Nephron (organoid): ENCODE measurements around the gene ADGRF1.
"Not testable (repeated sequence)": the region's sequence is repeated elsewhere in the genome, so short reads cannot be mapped to it uniquely, and the experiment has no call there.

Experiments used
- H3K27ac Mint-ChIP-seq, 3 experiments: 2 replicates each; pipeline ENCODE4 v1.8.0; 2020; ENCODE audit warnings: mixed read lengths in 3 of 3, mild to moderate bottlenecking in 2 of 3, moderate library complexity in 1 of 3
- H3K27me3 Mint-ChIP-seq: 2 replicates; pipeline ENCODE4 v1.8.0; 2021; ENCODE audit warnings: low read depth, mild to moderate bottlenecking, moderate library complexity, mixed read lengths
- H3K36me3 Mint-ChIP-seq: 2 replicates; pipeline ENCODE4 v1.8.0; 2020; ENCODE audit warnings: low read depth, mixed read lengths
- H3K4me1 Mint-ChIP-seq: 2 replicates; pipeline ENCODE4 v1.8.0; 2020; ENCODE audit warnings: mixed read lengths
- H3K4me3 Mint-ChIP-seq, 3 experiments: 2 replicates each; pipeline ENCODE4 v1.8.0; 2020; ENCODE audit warnings: mild to moderate bottlenecking in 3 of 3, mixed read lengths in 3 of 3, moderate library complexity in 2 of 3
- H3K9me3 Mint-ChIP-seq: 2 replicates; pipeline ENCODE4 v1.8.0; 2020; ENCODE audit warnings: mixed read lengths
- CTCF ChIP-seq, 3 experiments: fragments of 200-600 bp; sonication (generic); IDR thresholded peaks; one replicate each; pipeline ENCODE4 v1.5.0; 2021; ENCODE audit warnings: antibody characterized with exemption in 3 of 3; ENCODE audit not compliant: unreplicated experiment in 3 of 3

Gene ADGRF1

GRCh38 chr6:47057830-47058540 lies 15.9 kb upstream of the ADGRF1 start:
- Mint-ChIP-seq H3K9me3 (peaks cover 7% of the 10 kb centered on the region), H3K36me3 (no peaks in the 10 kb centered on the region), H3K4me3 (no peak overlapping the region), H3K27me3 (no peaks in the 10 kb centered on the region), H3K4me1 (no peaks in the 10 kb centered on the region), H3K27ac (no peak overlapping the region)
- no peak for TF ChIP-seq CTCF (IDR thresholded peaks at IDR 0.05; ENCODE audit: unreplicated experiment in 3 of 3)

- Mint-ChIP-seq H3K9me3 (peaks cover 5% of the 10 kb centered on the region), H3K27ac (no peak overlapping the region)
Measured at GRCh38 chr6:47056832-47057231, 14.7 kb upstream of the ADGRF1 start.

GRCh38 chr6:47054302-47054701 lies 12.2 kb upstream of the ADGRF1 start:
- not testable (repeated sequence) for H3K4me1 Mint-ChIP-seq, H3K9me3 Mint-ChIP-seq, H3K27me3 Mint-ChIP-seq, H3K27ac Mint-ChIP-seq, H3K4me3 Mint-ChIP-seq, H3K36me3 Mint-ChIP-seq

More at GRCh38 chr6:47056832-47057231, 14.7 kb upstream of the ADGRF1 start:
- TF ChIP-seq CTCF (IDR thresholded peaks at IDR 0.05; ENCODE audit: unreplicated experiment in 3 of 3), result no peak
- Mint-ChIP-seq H3K36me3 (no peaks in the 10 kb centered on the region), H3K4me3 (no peak overlapping the region), H3K4me1 (no peaks in the 10 kb centered on the region), H3K27me3 (no peaks in the 10 kb centered on the region)

- Mint-ChIP-seq H3K4me1 (peaks cover 7% of the 10 kb centered on the region), H3K27me3 (peaks cover 5% of the 10 kb centered on the region), H3K36me3 (no peaks in the 10 kb centered on the region), H3K27ac (no peak overlapping the region), H3K9me3 (no peaks in the 10 kb centered on the region), H3K4me3 (no peak overlapping the region)
- TF ChIP-seq CTCF (IDR thresholded peaks at IDR 0.05; ENCODE audit: unreplicated experiment in 3 of 3), result no peak
Measured at GRCh38 chr6:47048638-47049037, 6.5 kb upstream of the ADGRF1 start.

GRCh38 chr6:47047479-47048407 lies 5.6 kb upstream of the ADGRF1 start:
- peak; percentile 64 to 77 (median 74) for TF ChIP-seq CTCF (IDR thresholded peaks at IDR 0.05; ENCODE audit: unreplicated experiment in 3 of 3)
- Mint-ChIP-seq H3K27ac (peak overlapping the region in 2 of 3 experiments; percentile 5 to 38), H3K9me3 (no peaks in the 10 kb centered on the region), H3K27me3 (peaks cover 5% of the 10 kb centered on the region), H3K4me3 (no peak overlapping the region), H3K36me3 (no peaks in the 10 kb centered on the region), H3K4me1 (peaks cover 7% of the 10 kb centered on the region)

GRCh38 chr6:47047097-47047478 lies 5.0 kb upstream of the ADGRF1 start:
- Mint-ChIP-seq H3K27ac (peak overlapping the region in 1 of 3 experiments; percentile 38), H3K36me3 (no peaks in the 10 kb centered on the region), H3K27me3 (peaks cover 5% of the 10 kb centered on the region), H3K4me1 (peaks cover 13% of the 10 kb centered on the region), H3K4me3 (no peak overlapping the region), H3K9me3 (no peaks in the 10 kb centered on the region)
- TF ChIP-seq CTCF (IDR thresholded peaks at IDR 0.05; ENCODE audit: unreplicated experiment in 3 of 3), result no peak
